Psoas muscle (tissue), 8 donors: ENCODE data around the gene ITGA7. TPM values are rescaled to one million over a fixed set of nuclear protein-coding genes. Genes with fewer than 3 reads are reported as not detected.

Experiments used
- ATAC-seq, 4 donors: fragments of 200-7000 bp; cut with Tn5 transposase; one replicate each; pipeline ENCODE4 v1.9.1; 2020; ENCODE audit warnings: moderate library complexity in 3 of 4, mild to moderate bottlenecking in 2 of 4
- DNase-seq, 2 donors: peaks; one replicate each; pipeline ENCODE4 v3.0.0-alpha.2; 2020
- H3K27ac ChIP-seq: fragments of 200-600 bp; one replicate; pipeline ENCODE4 v1.8.0; 2022
- H3K27me3 ChIP-seq, 3 donors: fragments of 200-600 bp in 1 of 3; one replicate each; pipeline versions ENCODE4 v1.6.1 to v1.8.0; 2013 to 2022; ENCODE audit warnings: low read length in 2 of 3, mild to moderate bottlenecking in 2 of 3, moderate library complexity in 1 of 3; ENCODE audit not compliant: insufficient read depth in 3 of 3
- H3K36me3 ChIP-seq, 2 donors: fragments of 200-600 bp in 1 of 2; one replicate each; pipeline versions ENCODE4 v1.6.1 to v1.8.0; 2013 to 2022; ENCODE audit warnings: low read depth in 1 of 2, mild to moderate bottlenecking in 1 of 2, moderate library complexity in 1 of 2; ENCODE audit not compliant: insufficient read depth in 1 of 2
- H3K4me1 ChIP-seq: fragments of 200-600 bp; one replicate; pipeline ENCODE4 v1.8.0; 2022
- H3K4me3 ChIP-seq: fragments of 200-600 bp; one replicate; pipeline ENCODE4 v1.8.0; 2022; ENCODE audit warnings: mild to moderate bottlenecking
- H3K9me3 ChIP-seq: fragments of 200-600 bp; one replicate; pipeline ENCODE4 v1.8.0; 2022
- WGBS, 3 donors: extraction: QIAGEN DNeasy Blood & Tissue Kit; methylation state at CpG; one replicate each; pipeline versions ENCODE4 v1.1.6 to v1.1.7; 2013; 5-methylcytosine and 5-hydroxymethylcytosine counted together
- intact Hi-C, 2 donors: fragments of 100-400 bp; cut with DNase I; formaldehyde crosslinking; loops; one replicate each; pipeline versions ENCODE4 v1.11.0 to v1.14.2; 2022
- polyA plus RNA-seq, 3 donors: library from polyadenylated mRNA; stranded (reverse); fragments of 200-250 nt; gene quantifications; one replicate each; pipeline ENCODE4 v1.2.3, GENCODE V29; 2013
- total RNA-seq, 4 donors: library from RNA; stranded (reverse); fragmentation: NEBNext Ultra II Directional in 2 of 4; extraction: Animal tissue kit (Norgen Biotek cat#: 25700) in 2 of 4; gene quantifications; one replicate each; pipeline versions ENCODE4 v1.2.1 to v1.2.4, GENCODE V29; 2021 to 2023
- TF ChIP-seq, protein P1 (sequence below): fragments of 200-600 bp; IDR thresholded peaks from one replicate; pipeline ENCODE4 v1.8.0; 2022; ENCODE audit warnings: antibody characterized with exemption
- donor health status: healthy with polysubstance abuse.
- donor health status: DM: no; HTN: no; CAD: no; lungs with moderate emphysema.
- donor health status: Bipolar disorder and iron deficiency.
- donor health status: healthy.
- donor health status: DM: yes; HTN: yes; CAD: no.
- donor health status: DM: no; HTN: no; CAD: no.
- donor health status: DM: no; HTN: no; CAD: no.
- donor health status: DM: yes; HTN: yes; CAD: no.

ITGA7 gene
- total and polyA plus RNA-seq, 7 donors, result 51.8 to 433 (median 297) TPM

DNA sequence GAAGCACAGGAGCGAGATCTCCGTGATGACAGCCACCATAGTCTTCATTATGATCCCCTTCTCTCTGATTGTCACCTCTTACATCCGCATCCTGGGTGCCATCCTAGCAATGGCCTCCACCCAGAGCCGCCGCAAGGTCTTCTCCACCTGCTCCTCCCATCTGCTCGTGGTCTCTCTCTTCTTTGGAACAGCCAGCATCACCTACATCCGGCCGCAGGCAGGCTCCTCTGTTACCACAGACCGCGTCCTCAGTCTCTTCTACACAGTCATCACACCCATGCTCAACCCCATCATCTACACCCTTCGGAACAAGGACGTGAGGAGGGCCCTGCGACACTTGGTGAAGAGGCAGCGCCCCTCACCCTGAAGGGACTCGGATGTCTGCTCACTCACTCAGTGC, 70.2 kb downstream of the ITGA7 start:
- DNase-seq, result no peak
- intact Hi-C loops, result no loop called here
- Histone ChIP-seq H3K27me3 (no peaks in the 10 kb centered on the region), H3K9me3 (no peaks in the 10 kb centered on the region), H3K4me3 (no peak overlapping the region), H3K4me1 (no peaks in the 10 kb centered on the region), H3K27ac (no peak overlapping the region), H3K36me3 (no peaks in the 10 kb centered on the region)
- no peak for ATAC-seq
- 89 to 92% (median 90%) methylated on average over 15 of the region's 15 CpGs for WGBS, 3 donors
- TF ChIP-seq, protein P1, sequence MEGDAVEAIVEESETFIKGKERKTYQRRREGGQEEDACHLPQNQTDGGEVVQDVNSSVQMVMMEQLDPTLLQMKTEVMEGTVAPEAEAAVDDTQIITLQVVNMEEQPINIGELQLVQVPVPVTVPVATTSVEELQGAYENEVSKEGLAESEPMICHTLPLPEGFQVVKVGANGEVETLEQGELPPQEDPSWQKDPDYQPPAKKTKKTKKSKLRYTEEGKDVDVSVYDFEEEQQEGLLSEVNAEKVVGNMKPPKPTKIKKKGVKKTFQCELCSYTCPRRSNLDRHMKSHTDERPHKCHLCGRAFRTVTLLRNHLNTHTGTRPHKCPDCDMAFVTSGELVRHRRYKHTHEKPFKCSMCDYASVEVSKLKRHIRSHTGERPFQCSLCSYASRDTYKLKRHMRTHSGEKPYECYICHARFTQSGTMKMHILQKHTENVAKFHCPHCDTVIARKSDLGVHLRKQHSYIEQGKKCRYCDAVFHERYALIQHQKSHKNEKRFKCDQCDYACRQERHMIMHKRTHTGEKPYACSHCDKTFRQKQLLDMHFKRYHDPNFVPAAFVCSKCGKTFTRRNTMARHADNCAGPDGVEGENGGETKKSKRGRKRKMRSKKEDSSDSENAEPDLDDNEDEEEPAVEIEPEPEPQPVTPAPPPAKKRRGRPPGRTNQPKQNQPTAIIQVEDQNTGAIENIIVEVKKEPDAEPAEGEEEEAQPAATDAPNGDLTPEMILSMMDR, result no peak

DNA sequence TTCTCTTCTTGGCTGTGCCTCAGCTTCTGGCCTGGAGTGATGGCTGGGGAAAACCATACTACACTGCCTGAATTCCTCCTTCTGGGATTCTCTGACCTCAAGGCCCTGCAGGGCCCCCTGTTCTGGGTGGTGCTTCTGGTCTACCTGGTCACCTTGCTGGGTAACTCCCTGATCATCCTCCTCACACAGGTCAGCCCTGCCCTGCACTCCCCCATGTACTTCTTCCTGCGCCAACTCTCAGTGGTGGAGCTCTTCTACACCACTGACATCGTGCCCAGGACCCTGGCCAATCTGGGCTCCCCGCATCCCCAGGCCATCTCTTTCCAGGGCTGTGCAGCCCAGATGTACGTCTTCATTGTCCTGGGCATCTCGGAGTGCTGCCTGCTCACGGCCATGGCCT, 70.9 kb downstream of the ITGA7 start, which contains the start of gene OR10P1:
TSS of gene OR10P1 (plus strand) at position 40 of the 400 bp plus-strand sequence. CDS start at position 40, 0 bp downstream.
- Histone ChIP-seq H3K27ac (no peak within 1 kb of the TSS), H3K27me3 (no peaks in the 10 kb centered on the region), H3K4me1 (no peaks in the 10 kb centered on the region), H3K36me3 (no peaks in the 10 kb centered on the region), H3K4me3 (no peak within 1 kb of the TSS), H3K9me3 (no peaks in the 10 kb centered on the region)
- ATAC-seq (no peak), DNase-seq (no peak)
- intact Hi-C loops, result no loop called here
- TF ChIP-seq, protein P1, result no peak
- 83 to 88% (median 86%) methylated on average over 6 of the region's 6 CpGs for WGBS, 3 donors

DNA sequence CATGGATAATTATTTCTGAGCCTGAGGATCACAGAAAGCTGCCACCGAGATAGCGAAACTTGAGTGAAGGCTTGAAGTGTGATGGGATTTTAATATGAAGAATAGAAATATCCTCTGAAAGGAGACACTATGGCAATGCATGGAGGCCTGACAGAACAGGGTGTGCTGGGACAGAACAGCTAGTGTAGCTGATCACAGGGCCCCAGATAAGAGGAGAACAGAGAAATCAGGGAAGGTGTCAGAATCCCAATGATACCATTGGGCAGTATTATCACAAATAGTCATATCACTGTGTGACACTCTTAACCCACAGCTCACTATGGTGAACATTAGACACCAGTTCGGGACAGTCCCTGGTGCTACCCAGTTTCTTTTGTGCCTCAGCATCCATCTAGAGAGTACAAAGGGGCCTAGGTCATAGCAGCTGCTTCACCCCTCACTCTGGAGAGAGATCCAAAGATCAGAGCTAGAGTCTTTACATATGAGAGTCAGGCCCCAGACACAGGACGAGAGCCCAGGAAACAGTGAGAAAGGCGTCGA, 71.5 kb downstream of the ITGA7 start:
- ATAC-seq (no peak), DNase-seq (no peak)
- TF ChIP-seq, protein P1, result no peak
- no peak overlapping the region for H3K4me3 ChIP-seq
- H3K27me3 ChIP-seq, result no peaks in the 10 kb centered on the region
- H3K9me3 ChIP-seq, result no peaks in the 10 kb centered on the region
- no peak overlapping the region for H3K27ac ChIP-seq
- no peaks in the 10 kb centered on the region for H3K4me1 ChIP-seq
- intact Hi-C loops, result no loop called here
- H3K36me3 ChIP-seq, result no peaks in the 10 kb centered on the region
- WGBS, 3 donors, result 89 to 91% (median 90%) methylated on average over 6 of the region's 6 CpGs

Other genes with a start within 250 kb of the ITGA7 start
- not detected for gene OR6C70, start 237.8 kb downstream of the ITGA7 start, total RNA-seq
- not detected for gene OR6C70, start 237.8 kb downstream of the ITGA7 start, polyA plus RNA-seq
- gene OR6C68, start 215.5 kb downstream of the ITGA7 start, total RNA-seq, result not detected
- not detected for gene OR6C68, start 215.5 kb downstream of the ITGA7 start, polyA plus RNA-seq
- gene OR6C4, start 158.3 kb downstream of the ITGA7 start, total RNA-seq, result not detected
- gene OR6C4, start 158.3 kb downstream of the ITGA7 start, polyA plus RNA-seq, result not detected
- gene OR2AP1, start 135.4 kb downstream of the ITGA7 start, total RNA-seq, result not detected
- not detected for gene OR2AP1, start 135.4 kb downstream of the ITGA7 start, polyA plus RNA-seq
- not detected for gene OR10P1, start 71.0 kb downstream of the ITGA7 start, total RNA-seq
- not detected for gene OR10P1, start 71.0 kb downstream of the ITGA7 start, polyA plus RNA-seq
- 100 to 1,000 TPM; 127 to 193 (median 165) TPM for gene BLOC1S1, start 8.1 kb upstream of the ITGA7 start, total RNA-seq
- gene BLOC1S1, start 8.1 kb upstream of the ITGA7 start, polyA plus RNA-seq, result 100 to 1,000 TPM; 185 to 260 (median 228) TPM
- gene RDH5, start 12.5 kb upstream of the ITGA7 start, total RNA-seq, result 10 to 100 TPM; 11.4 to 25.4 (median 16.0) TPM
- gene RDH5, start 12.5 kb upstream of the ITGA7 start, polyA plus RNA-seq, result 10 to 100 TPM in 2 of 3 donors, 1 to 10 TPM in 1; 7.0 to 14.0 (median 11.9) TPM
- gene CD63, start 21.1 kb upstream of the ITGA7 start, total RNA-seq, result 1,000 to 10,000 TPM in 2 of 4 donors, 100 to 1,000 TPM in 2; 592 to 1,401 (median 983) TPM
- 1,000 to 10,000 TPM; 1,147 to 2,407 (median 1,257) TPM for gene CD63, start 21.1 kb upstream of the ITGA7 start, polyA plus RNA-seq
- gene GDF11, start 35.2 kb upstream of the ITGA7 start, total RNA-seq, result 1 to 10 TPM in 3 of 4 donors, under 1 TPM in 1; 0.88 to 4.8 (median 1.4) TPM
- gene GDF11, start 35.2 kb upstream of the ITGA7 start, polyA plus RNA-seq, result 1 to 10 TPM in 2 of 3 donors, under 1 TPM in 1; 0.34 to 3.7 (median 2.3) TPM
- gene SARNP, start 109.8 kb upstream of the ITGA7 start, total RNA-seq, result 10 to 100 TPM; 38.3 to 52.6 (median 43.0) TPM
- gene SARNP, start 109.8 kb upstream of the ITGA7 start, polyA plus RNA-seq, result 10 to 100 TPM; 72.6 to 98.0 (median 81.5) TPM
- gene ORMDL2, start 110.1 kb upstream of the ITGA7 start, total RNA-seq, result 10 to 100 TPM; 12.6 to 27.2 (median 15.0) TPM
- gene ORMDL2, start 110.1 kb upstream of the ITGA7 start, polyA plus RNA-seq, result 10 to 100 TPM; 21.6 to 68.2 (median 24.3) TPM
- gene DNAJC14, start 121.7 kb upstream of the ITGA7 start, total RNA-seq, result 10 to 100 TPM; 10.8 to 15.5 (median 12.6) TPM
- 10 to 100 TPM; 10.5 to 23.8 (median 20.1) TPM for gene DNAJC14, start 121.7 kb upstream of the ITGA7 start, polyA plus RNA-seq
- 1 to 10 TPM; 1.4 to 2.8 (median 1.8) TPM for gene MMP19, start 135.0 kb upstream of the ITGA7 start, total RNA-seq
- gene MMP19, start 135.0 kb upstream of the ITGA7 start, polyA plus RNA-seq, result 1 to 10 TPM in 2 of 3 donors, under 1 TPM in 1; 0.66 to 4.1 (median 1.1) TPM
- 10 to 100 TPM; 14.6 to 20.6 (median 18.0) TPM for gene PYM1, start 220.0 kb upstream of the ITGA7 start, total RNA-seq
- gene PYM1, start 220.0 kb upstream of the ITGA7 start, polyA plus RNA-seq, result 10 to 100 TPM; 19.0 to 39.8 (median 26.1) TPM
- 1 to 10 TPM; 4.3 to 5.4 (median 4.9) TPM for gene DGKA, start 223.3 kb upstream of the ITGA7 start, total RNA-seq
- gene DGKA, start 223.3 kb upstream of the ITGA7 start, polyA plus RNA-seq, result 1 to 10 TPM; 2.0 to 2.6 (median 2.0) TPM